PC-3 (cell line): ENCODE data around the gene ABCB10. TPM values are rescaled to one million over a fixed set of nuclear protein-coding genes. Genes with fewer than 3 reads are reported as not detected.
A peak's percentile ranks its signal among the peaks of the same experiment; 100 is the strongest.

ENCODE experiments used
- ATAC-seq: fragments of 200-7000 bp; cut with Tn5 transposase; 2 replicates; pipeline ENCODE4 v1.9.1; 2020; ENCODE audit warnings: mild to moderate bottlenecking, moderate library complexity
- BruUV-seq: library from RNA; stranded (reverse); fragments of 400-500 nt; replicated peaks from 2 replicates; lab custom pipeline; 2021; lab: Mats Ljungman, UMichigan
- CTCF ChIA-PET: fragments of 300-600 bp; sonication (Branson Sonifier 250); formaldehyde crosslinking; loops from one replicate; lab custom pipeline; 2022; ENCODE audit warnings: antibody characterized with exemption; lab: Charles Lee
- POLR2A ChIA-PET: fragments of 300-600 bp; sonication (Branson Sonifier 250); formaldehyde crosslinking; loops from one replicate; lab custom pipeline; 2022; ENCODE audit warnings: antibody characterized with exemption; ENCODE audit not compliant: unreplicated experiment; lab: Charles Lee
- DNase-seq: peaks from one replicate; pipeline ENCODE4 v3.0.0-alpha.2; 2015
- H2AFZ ChIP-seq: fragments of 300-600 bp; sonication (generic); 2 replicates; pipeline ENCODE4 v1.6.0; 2016; ENCODE audit warnings: antibody characterized with exemption, low read length
- H3F3A ChIP-seq: fragments of 300-600 bp; sonication (generic); one replicate; pipeline ENCODE4 v1.6.0; 2017; ENCODE audit warnings: antibody characterized with exemption, low read length, control low read depth, mild to moderate bottlenecking; ENCODE audit not compliant: unreplicated experiment
- H3K27ac ChIP-seq: fragments of 300-600 bp; sonication (generic); 2 replicates; pipeline ENCODE4 v1.5.1; 2016; ENCODE audit warnings: mild to moderate bottlenecking, low read length
- H3K27me3 ChIP-seq: fragments of 300-600 bp; sonication (generic); 2 replicates; pipeline ENCODE4 v1.6.1; 2016; ENCODE audit warnings: low read length, mixed read lengths
- H3K36me3 ChIP-seq: fragments of 300-600 bp; sonication (generic); 2 replicates; pipeline ENCODE4 v1.6.1; 2016; ENCODE audit warnings: low read depth, mixed run types, low read length, mixed read lengths
- H3K4me1 ChIP-seq: fragments of 300-600 bp; sonication (generic); 2 replicates; pipeline ENCODE4 v1.5.1; 2016; ENCODE audit warnings: low read length; ENCODE audit not compliant: insufficient read depth
- H3K4me2 ChIP-seq: fragments of 300-600 bp; sonication (generic); 2 replicates; pipeline ENCODE4 v1.6.0; 2016; ENCODE audit warnings: low read length
- H3K4me3 ChIP-seq: fragments of 300-600 bp; sonication (generic); 2 replicates; pipeline ENCODE4 v1.5.1; 2016; ENCODE audit warnings: mild to moderate bottlenecking, low read length, mixed read lengths
- H3K79me2 ChIP-seq: fragments of 300-600 bp; sonication (generic); 2 replicates; pipeline ENCODE4 v1.6.1; 2017; ENCODE audit warnings: low read length, mixed read lengths
- H3K9ac ChIP-seq: fragments of 300-600 bp; sonication (generic); 2 replicates; pipeline ENCODE4 v1.6.0; 2016; ENCODE audit warnings: mild to moderate bottlenecking, low read length
- H3K9me2 ChIP-seq: fragments of 300-600 bp; sonication (generic); replicated peaks from 2 replicates; pipeline ENCODE4 v1.6.1; 2016; ENCODE audit warnings: mixed run types, low read length, mixed read lengths
- H3K9me3 ChIP-seq: fragments of 300-600 bp; sonication (generic); 2 replicates; pipeline ENCODE4 v1.6.1; 2016; ENCODE audit warnings: low read length, mixed read lengths
- H4K20me1 ChIP-seq: fragments of 300-600 bp; sonication (generic); 2 replicates; pipeline ENCODE4 v1.6.1; 2016; ENCODE audit warnings: low read length, mixed read lengths
- CTCF ChIP-seq: fragments of 300-600 bp; sonication (generic); conservative IDR thresholded peaks from 2 replicates; pipeline ENCODE4 v1.5.1; 2017; ENCODE audit warnings: antibody characterized with exemption, low read depth, mild to moderate bottlenecking, low read length
- EZH2 ChIP-seq: fragments of 300-600 bp; sonication (generic); IDR thresholded peaks from one replicate; pipeline ENCODE4 v1.6.1; 2017; ENCODE audit warnings: antibody characterized with exemption, mild to moderate bottlenecking, low read length; ENCODE audit not compliant: unreplicated experiment
- EZH2phosphoT487 ChIP-seq: fragments of 300-600 bp; sonication (generic); IDR thresholded peaks from 2 replicates; pipeline ENCODE4 v1.6.1; 2018; ENCODE audit warnings: mild to moderate bottlenecking, antibody characterized with exemption, low read length, borderline replicate concordance
- intact Hi-C: fragments of 100-400 bp; cut with micrococcal nuclease; formaldehyde crosslinking; loops from 2 replicates; pipeline ENCODE4 v1.9.0; 2023
- total RNA-seq: library from RNA; depleted of rRNA; stranded (reverse); fragments of >200 nt; gene quantifications from 2 replicates; pipeline ENCODE4 v1.2.3, GENCODE V29; 2014

ABCB10 gene
- total RNA-seq, 1 experiment from 2014 or later, result 30.4 TPM

DNA sequence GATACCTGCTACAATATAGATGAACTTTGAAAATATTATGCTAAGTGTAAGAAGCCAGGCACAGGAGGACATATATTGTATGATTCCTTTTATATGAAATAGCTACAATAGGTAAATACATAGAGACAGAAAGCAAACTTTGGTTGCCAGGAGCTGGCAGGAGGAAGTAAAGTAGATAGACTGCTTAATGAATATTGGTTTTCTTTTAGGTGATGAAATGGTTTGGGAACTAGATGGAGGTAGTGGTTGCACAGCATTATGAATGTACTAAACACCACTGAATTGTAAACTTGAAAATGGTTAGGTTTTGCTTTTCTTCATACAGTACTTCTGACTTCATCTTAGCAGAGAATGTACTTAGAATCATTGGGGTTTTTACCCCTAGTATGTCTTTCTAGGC lies 21.5 kb downstream of the ABCB10 start:
- no peak overlapping the region for H2AFZ ChIP-seq
- no peaks in the 10 kb centered on the region for H3F3A ChIP-seq
- no peaks in the 10 kb centered on the region for H3K79me2 ChIP-seq
- DNase-seq (no peak), ATAC-seq (no peak; the same call in 1 of the 2 replicates)
- no peaks in the 10 kb centered on the region for H3K27me3 ChIP-seq
- CTCF ChIA-PET, result no interaction called here
- H3K9me2 ChIP-seq, result no peaks in the 10 kb centered on the region
- H3K27ac ChIP-seq, result no peak overlapping the region
- BruUV-seq, result no TSS peak
- POLR2A ChIA-PET, result no interaction called here
- no peak overlapping the region for H3K9ac ChIP-seq
- H3K4me2 ChIP-seq, result no peak overlapping the region
- intact Hi-C loops, result no loop called here
- no peak overlapping the region for H3K4me3 ChIP-seq
- no peaks in the 10 kb centered on the region for H3K4me1 ChIP-seq
- H4K20me1 ChIP-seq, result no peaks in the 10 kb centered on the region
- no peaks in the 10 kb centered on the region for H3K9me3 ChIP-seq
- no peak for TF ChIP-seq CTCF
- TF ChIP-seq EZH2phosphoT487, result no peak
- no peak for TF ChIP-seq EZH2
- peaks cover 51% of the 10 kb centered on the region; the same call in 1 of the 2 replicates for H3K36me3 ChIP-seq

- BruUV-seq, result no TSS peak
- ATAC-seq (peak; percentile 20; the same call in 1 of the 2 replicates), DNase-seq (no peak)
- Histone ChIP-seq H3K27me3 (no peaks in the 10 kb centered on the region), H3K9ac (no peak overlapping the region), H3K27ac (no peak overlapping the region), H3K4me2 (no peak overlapping the region), H4K20me1 (no peaks in the 10 kb centered on the region), H3F3A (no peaks in the 10 kb centered on the region), H3K4me3 (no peak overlapping the region), H3K36me3 (peaks cover 43% of the 10 kb centered on the region; the same call in 1 of the 2 replicates), H3K9me3 (no peaks in the 10 kb centered on the region), H2AFZ (no peak overlapping the region), H3K79me2 (no peaks in the 10 kb centered on the region), H3K9me2 (no peaks in the 10 kb centered on the region), H3K4me1 (no peaks in the 10 kb centered on the region)
- intact Hi-C loops, result no loop called here
- ChIA-PET POLR2A (no interaction called here), CTCF (no interaction called here)
- TF ChIP-seq CTCF (no peak), EZH2phosphoT487 (no peak), EZH2 (no peak)
These were observed 23.3 kb downstream of the ABCB10 start for GRCh38 chr1:229535230-229535629.

DNA sequence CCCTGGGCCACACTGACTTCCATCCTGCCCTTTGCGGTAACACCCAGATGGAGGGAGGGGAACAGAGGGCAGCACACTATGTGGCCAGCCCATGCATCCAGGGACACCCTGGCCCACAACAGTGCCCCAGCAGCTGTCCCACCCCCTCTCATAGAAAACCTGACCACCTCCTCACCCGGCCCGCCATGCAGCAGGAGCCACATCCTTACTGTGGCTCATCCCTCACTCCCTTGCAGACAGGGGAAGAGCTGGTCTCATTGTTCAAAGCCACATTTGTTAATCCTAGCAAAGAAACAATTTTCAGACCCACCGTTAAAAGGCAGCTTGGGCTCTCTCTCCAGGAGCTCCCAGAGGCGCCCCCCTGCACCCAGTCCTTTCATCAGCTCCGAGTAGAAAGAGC lies 27.2 kb downstream of the ABCB10 start:
- intact Hi-C loops, result no loop called here
- Histone ChIP-seq H3K79me2 (no peaks in the 10 kb centered on the region), H3K9me3 (no peaks in the 10 kb centered on the region), H3F3A (no peaks in the 10 kb centered on the region), H3K27me3 (no peaks in the 10 kb centered on the region), H3K4me2 (no peak overlapping the region), H3K4me3 (no peak overlapping the region), H3K9ac (no peak overlapping the region), H3K27ac (no peak overlapping the region), H2AFZ (no peak overlapping the region), H3K4me1 (no peaks in the 10 kb centered on the region), H3K9me2 (no peaks in the 10 kb centered on the region), H4K20me1 (no peaks in the 10 kb centered on the region), H3K36me3 (peaks cover 28% of the 10 kb centered on the region; the same call in 1 of the 2 replicates)
- ATAC-seq, result no peak
- TF ChIP-seq EZH2phosphoT487 (no peak), EZH2 (no peak), CTCF (no peak)
- POLR2A ChIA-PET, result no interaction called here
- CTCF ChIA-PET, result no interaction called here
- no TSS peak for BruUV-seq
- DNase-seq, result no peak
